Sigmoid colon (tissue), 4 donors: ENCODE results near the gene PMFBP1.

Experiments used
- CTCF ChIP-seq, 4 experiments: fragments of 450-650 bp in 3 of 4; fragments of 200-600 bp in 1 of 4; IDR thresholded peaks; one replicate each; pipeline ENCODE4 v1.5.1; 2016 to 2019; ENCODE audit warnings: antibody characterized with exemption in 4 of 4, mild to moderate bottlenecking in 3 of 4, moderate library complexity in 2 of 4
- EP300 ChIP-seq, 4 donors: sonication (generic); formaldehyde crosslinking; IDR thresholded peaks; one replicate each; pipeline ENCODE4 v1.6.1; 2017; ENCODE audit warnings: antibody characterized with exemption in 4 of 4
- POLR2A ChIP-seq, 2 donors: fragments of 450-650 bp; IDR thresholded peaks; one replicate each; pipeline ENCODE4 v1.6.1; 2016; ENCODE audit warnings: antibody characterized with exemption in 2 of 2, mild to moderate bottlenecking in 2 of 2, moderate library complexity in 2 of 2

DNA sequence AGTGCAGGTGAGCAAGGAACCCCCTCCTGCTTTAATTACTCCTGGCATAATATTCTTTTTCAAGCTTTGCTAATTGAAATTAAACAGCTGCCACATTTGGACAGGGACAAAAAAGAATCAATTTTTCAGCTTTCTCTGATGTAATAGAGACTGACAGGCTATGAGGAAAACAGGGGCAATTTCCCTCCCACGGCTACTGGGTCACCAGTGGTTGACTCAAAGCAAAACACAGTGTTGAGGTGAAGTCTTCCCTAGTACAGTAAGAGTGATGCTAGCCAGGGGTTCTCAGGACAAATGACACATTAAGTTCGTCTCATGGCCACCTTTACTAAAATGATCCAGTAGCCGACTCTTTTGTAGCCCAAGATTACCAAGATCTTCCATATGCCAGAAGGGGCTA lies 38.6 kb upstream of the PMFBP1 start:
- TF ChIP-seq EP300 (IDR thresholded peaks at IDR 0.05) (no peak), CTCF (IDR thresholded peaks at IDR 0.05) (no peak), POLR2A (IDR thresholded peaks at IDR 0.05) (no peak)
